Mucosa of descending colon (tissue), 3 donors: ENCODE measurements around the gene TOX2. TPM values are rescaled to one million over a fixed set of nuclear protein-coding genes. Genes with fewer than 3 reads are reported as not detected.

Experiments used
- ATAC-seq: fragments of 200-7000 bp; cut with Tn5 transposase; one replicate; pipeline ENCODE4 v1.9.1; 2020; ENCODE audit warnings: mild to moderate bottlenecking, moderate library complexity
- DNase-seq, 3 donors: peaks; one replicate each; pipeline ENCODE4 v3.0.0-alpha.2; 2020
- H3K36me3 ChIP-seq: fragments of 200-600 bp; one replicate; pipeline ENCODE4 v1.8.0; 2021; ENCODE audit warnings: low read depth, mild to moderate bottlenecking
- H3K4me1 ChIP-seq: fragments of 200-600 bp; one replicate; pipeline ENCODE4 v1.8.0; 2021; ENCODE audit warnings: low read depth, mild to moderate bottlenecking
- H3K4me3 ChIP-seq: fragments of 200-600 bp; one replicate; pipeline ENCODE4 v1.8.0; 2021; ENCODE audit warnings: mild to moderate bottlenecking
- H3K9me3 ChIP-seq: fragments of 200-600 bp; one replicate; pipeline ENCODE4 v1.8.0; 2021; ENCODE audit warnings: mild to moderate bottlenecking
- intact Hi-C, 2 donors: fragments of 100-400 bp; cut with DNase I in 1 of 2; cut with micrococcal nuclease in 1 of 2; formaldehyde crosslinking; loops; one replicate each; pipeline versions ENCODE4 v1.11.0 to v1.11.1; 2022; cut with DNase I, micrococcal nuclease
- total RNA-seq, 3 donors: library from RNA; stranded (reverse); fragmentation: NEBNext Ultra II Directional in 2 of 3; extraction: Animal tissue kit (Norgen Biotek cat#: 25700) in 2 of 3; gene quantifications; one replicate each; pipeline versions ENCODE4 v1.2.1 to v1.2.4, GENCODE V29; 2021 to 2023
- TF ChIP-seq, protein P1 (sequence below): fragments of 200-600 bp; IDR thresholded peaks from one replicate; pipeline ENCODE4 v1.8.0; 2022; ENCODE audit warnings: antibody characterized with exemption, mild to moderate bottlenecking
- donor health status: DM: no; HTN: no; CAD: no; lungs with moderate emphysema.
- donor health status: DM: no; HTN: no; CAD: no.
- donor health status: DM: no; HTN: yes; CAD: no.

Gene TOX2
- total RNA-seq, 3 donors from 2014 or later, result 2.9 to 6.1 (median 5.5) TPM

DNA sequence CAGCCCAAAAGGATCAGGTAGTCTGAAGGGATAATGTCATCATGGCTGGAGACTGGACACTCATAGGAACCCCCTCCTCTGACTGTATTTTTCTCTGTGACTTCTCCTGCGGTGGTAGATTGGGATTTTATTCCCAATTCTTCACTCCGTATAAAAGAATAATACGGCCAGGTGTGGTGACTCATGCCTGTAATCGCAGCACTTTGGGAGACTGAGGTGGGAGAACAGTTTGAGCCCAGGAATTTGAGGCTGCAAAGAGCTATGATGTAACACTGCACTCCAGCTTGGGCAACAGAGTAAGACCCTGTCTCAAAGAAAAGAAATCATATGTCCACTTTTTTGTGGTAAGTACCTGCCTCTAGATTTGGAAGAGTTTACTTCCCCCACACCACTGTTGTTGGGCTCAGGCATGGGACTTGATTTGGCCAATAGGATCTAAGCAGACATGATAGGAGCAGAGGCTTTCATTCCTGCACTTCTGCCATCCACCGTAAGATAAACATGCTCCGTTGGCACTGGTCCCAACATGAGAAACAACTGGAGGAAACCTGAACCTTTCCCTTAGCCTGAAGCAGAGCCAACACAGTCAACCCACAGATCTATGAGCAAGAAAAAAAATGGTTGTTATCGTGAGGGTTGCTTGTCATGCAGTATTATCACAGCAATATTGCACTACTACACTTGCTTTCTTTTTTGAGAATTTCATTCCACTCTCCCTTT, 190.3 kb downstream of the TOX2 start:
- H3K4me1 ChIP-seq, result no peaks in the 10 kb centered on the region
- no peak overlapping the region for H3K4me3 ChIP-seq
- TF ChIP-seq, protein P1, sequence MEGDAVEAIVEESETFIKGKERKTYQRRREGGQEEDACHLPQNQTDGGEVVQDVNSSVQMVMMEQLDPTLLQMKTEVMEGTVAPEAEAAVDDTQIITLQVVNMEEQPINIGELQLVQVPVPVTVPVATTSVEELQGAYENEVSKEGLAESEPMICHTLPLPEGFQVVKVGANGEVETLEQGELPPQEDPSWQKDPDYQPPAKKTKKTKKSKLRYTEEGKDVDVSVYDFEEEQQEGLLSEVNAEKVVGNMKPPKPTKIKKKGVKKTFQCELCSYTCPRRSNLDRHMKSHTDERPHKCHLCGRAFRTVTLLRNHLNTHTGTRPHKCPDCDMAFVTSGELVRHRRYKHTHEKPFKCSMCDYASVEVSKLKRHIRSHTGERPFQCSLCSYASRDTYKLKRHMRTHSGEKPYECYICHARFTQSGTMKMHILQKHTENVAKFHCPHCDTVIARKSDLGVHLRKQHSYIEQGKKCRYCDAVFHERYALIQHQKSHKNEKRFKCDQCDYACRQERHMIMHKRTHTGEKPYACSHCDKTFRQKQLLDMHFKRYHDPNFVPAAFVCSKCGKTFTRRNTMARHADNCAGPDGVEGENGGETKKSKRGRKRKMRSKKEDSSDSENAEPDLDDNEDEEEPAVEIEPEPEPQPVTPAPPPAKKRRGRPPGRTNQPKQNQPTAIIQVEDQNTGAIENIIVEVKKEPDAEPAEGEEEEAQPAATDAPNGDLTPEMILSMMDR, result no peak
- H3K9me3 ChIP-seq, result peaks cover 6% of the 10 kb centered on the region
- DNase-seq (peak in 1 of 3 donors; percentile 14), ATAC-seq (no peak)
- H3K36me3 ChIP-seq, result no peaks in the 10 kb centered on the region
- intact Hi-C loops, result no loop called here

DNA sequence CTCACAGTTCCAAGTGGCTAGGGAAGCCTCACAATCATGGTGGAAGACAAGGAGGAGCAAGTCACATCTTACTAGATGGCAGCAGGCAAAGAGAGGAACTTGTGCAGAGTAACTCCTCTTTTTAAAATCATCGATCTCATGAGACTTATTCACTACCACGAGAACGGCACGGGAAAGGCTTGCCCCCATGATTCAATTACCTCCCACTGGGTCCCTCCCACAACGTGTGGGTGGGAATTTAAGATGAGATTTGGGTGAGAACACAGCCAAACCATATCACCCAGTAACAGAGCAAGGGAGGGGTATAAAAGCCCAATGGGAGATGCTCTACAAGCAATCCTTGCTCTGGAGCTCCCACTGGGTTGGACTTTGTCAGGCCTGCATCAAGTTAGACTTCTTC, 192.0 kb downstream of the TOX2 start:
- H3K36me3 ChIP-seq, result no peaks in the 10 kb centered on the region
- H3K4me3 ChIP-seq, result no peak overlapping the region
- no peaks in the 10 kb centered on the region for H3K4me1 ChIP-seq
- intact Hi-C loops, result no loop called here
- H3K9me3 ChIP-seq, result peaks cover 6% of the 10 kb centered on the region
- ATAC-seq (no peak), DNase-seq (no peak)
- TF ChIP-seq, protein P1, result no peak

DNA sequence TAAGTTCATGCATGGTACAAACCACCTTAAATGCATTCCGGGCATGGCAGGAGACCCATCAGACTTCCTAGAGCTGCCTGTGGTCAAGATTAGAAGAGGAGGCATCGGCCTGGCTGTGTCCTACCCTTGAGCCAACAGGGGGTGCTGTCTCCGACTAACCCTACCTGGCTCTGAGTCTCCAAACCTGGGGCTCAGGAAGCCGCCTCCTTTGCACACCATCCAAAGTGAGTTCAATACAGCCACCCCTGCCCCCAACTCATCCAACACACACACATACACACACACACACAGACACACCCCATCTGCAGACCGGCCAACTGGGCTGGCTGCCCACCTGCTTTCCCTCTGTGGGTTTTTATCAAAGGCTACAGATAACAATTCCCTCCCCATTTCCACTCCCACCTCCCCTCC, 195.3 kb downstream of the TOX2 start:
- no peak overlapping the region for H3K4me3 ChIP-seq
- intact Hi-C loops, result no loop called here
- no peak for DNase-seq
- no peaks in the 10 kb centered on the region for H3K36me3 ChIP-seq
- H3K9me3 ChIP-seq, result peaks cover 6% of the 10 kb centered on the region
- ATAC-seq, result no peak
- H3K4me1 ChIP-seq, result no peaks in the 10 kb centered on the region
- TF ChIP-seq, protein P1, result no peak

DNA sequence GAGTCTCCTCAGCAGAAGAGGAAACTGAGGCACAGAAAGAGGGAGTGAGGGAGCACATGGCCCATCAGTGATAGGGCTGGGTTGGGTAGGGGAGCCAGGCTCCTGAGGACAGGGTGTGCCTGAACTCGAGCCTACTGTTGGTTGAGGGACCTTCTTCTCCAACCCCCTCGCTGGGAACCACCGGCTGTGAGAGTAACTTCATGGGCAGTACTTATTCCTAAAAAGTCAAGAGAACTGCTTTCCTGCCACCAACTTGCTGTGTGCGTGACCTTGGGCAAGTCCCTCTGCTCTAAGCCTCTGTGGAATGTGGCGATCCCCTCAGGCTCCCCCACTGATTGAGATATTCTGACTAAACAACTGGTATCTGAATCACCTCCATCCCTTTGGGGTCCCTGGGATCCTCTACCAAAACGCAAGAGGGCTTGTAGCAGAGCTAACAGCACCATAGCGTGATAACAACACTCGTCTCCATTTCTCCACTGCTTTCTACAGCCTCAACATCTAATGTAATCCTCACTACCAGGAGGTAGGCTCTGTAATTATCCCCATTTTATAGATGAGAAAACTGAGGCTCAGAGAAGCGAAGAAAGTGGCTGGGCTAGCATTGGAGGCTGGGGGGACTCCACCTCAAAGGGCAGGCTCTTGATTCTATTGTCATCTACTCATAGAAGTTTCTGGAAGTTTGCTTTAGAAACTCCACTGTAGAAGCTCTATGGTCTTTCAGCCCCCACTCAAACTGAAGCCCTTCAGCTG, 196.3 kb downstream of the TOX2 start:
- Histone ChIP-seq H3K4me1 (no peaks in the 10 kb centered on the region), H3K4me3 (no peak overlapping the region), H3K36me3 (no peaks in the 10 kb centered on the region), H3K9me3 (peaks cover 6% of the 10 kb centered on the region)
- ATAC-seq, result no peak
- intact Hi-C loops, result no loop called here
- no peak for DNase-seq
- TF ChIP-seq, protein P1, result no peak

DNA sequence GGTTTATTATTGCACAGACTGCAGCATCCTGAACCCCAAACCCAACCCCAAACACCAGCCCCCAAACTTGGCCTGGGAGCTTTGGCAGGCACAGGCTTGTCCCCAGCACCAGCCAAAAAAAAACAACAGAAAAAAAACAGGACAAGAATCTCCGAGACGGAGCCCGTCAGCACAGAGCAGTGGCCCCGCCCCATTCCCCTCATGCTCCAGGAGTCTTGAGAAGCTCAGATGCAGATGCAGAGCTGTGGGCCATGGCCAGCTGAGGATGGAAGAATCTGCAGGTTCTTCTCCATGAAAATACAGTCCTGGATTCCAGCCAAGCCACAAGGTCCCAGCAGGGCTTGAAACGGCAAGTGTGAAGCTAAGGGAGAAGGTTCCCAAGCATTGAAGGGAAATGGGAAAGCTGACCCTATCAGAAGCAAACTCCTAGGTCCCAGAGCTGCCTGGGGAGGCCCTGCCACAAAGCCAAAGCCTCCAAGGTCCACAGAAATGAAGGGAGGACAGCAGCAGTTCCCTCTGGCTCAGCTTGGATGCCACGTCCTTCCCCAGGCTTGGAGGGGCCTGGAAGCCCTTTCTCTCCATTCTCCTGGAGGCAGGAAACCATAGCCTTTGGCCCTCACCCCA, 197.2 kb downstream of the TOX2 start:
- H3K4me1 ChIP-seq, result no peaks in the 10 kb centered on the region
- DNase-seq (no peak), ATAC-seq (no peak)
- intact Hi-C loops, result no loop called here
- H3K36me3 ChIP-seq, result no peaks in the 10 kb centered on the region
- TF ChIP-seq, protein P1, result no peak
- peaks cover 6% of the 10 kb centered on the region for H3K9me3 ChIP-seq
- no peak overlapping the region for H3K4me3 ChIP-seq
